ENCODE measurements around the gene SMAD1. TPM values are rescaled to one million over a fixed set of nuclear protein-coding genes. Genes with fewer than 3 reads are reported as not detected.

Gene SMAD1
- 34.6 and 50.4 TPM in 2 replicates for total RNA-seq

DNA sequence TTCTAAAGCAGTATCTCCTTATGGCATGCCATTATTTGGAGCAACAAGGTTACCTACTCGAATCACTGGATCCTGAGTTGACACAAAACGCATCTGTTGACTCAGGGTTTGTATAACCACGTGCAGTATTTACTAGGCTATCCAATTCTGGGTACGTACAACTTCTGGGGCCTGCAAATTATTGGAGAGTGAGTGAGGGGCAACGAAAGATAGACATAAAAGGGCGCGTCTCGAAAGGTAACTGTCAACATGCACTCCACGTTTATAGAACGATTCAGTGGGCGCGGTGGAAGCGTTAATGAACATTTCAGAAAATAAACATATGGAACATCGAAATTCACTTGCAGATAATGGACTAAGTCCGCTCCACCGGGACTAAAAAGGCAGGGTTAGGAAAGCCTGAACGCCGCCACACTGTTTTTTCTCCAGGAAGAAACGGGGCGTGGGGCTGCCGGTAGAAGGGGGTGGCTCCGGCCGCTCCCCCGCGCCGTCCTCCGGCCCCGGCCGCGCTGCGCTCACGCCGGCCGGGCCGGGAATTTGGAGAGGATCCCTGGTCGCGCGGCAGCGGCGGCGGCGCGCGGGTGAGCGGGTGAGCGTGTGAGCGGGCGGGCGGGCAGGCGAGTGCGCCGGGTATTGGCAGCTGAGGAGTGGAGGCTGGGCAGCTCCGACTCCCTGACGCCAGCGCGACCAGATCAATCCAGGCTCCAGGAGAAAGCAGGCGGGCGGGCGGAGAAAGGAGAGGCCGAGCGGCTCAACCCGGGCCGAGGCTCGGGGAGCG is at the start of gene SMAD1:
Gene SMAD1, plus strand, starts transcription at position 690 of the 778 bp plus-strand sequence. CDS start 32,761 bp downstream, outside the sequence.

Other genes with a start within 250 kb of the SMAD1 start
- 2.8 and 4.3 TPM in 2 replicates for gene MMAA, start 137.5 kb downstream of the SMAD1 start, total RNA-seq
- not detected in 2 replicates for gene C4orf51, start 198.3 kb downstream of the SMAD1 start, total RNA-seq

Data from placental pericyte (primary cell).